GM18517 (cell line): ENCODE measurements around the gene CERK.

Experiments used
- ATAC-seq: cut with Tn5 transposase; IDR thresholded peaks from one replicate; pipeline ENCODE4 v1.9.1; 2021; ENCODE audit warnings: mild to moderate bottlenecking, moderate library complexity; ENCODE audit not compliant: unreplicated experiment

Gene CERK

DNA sequence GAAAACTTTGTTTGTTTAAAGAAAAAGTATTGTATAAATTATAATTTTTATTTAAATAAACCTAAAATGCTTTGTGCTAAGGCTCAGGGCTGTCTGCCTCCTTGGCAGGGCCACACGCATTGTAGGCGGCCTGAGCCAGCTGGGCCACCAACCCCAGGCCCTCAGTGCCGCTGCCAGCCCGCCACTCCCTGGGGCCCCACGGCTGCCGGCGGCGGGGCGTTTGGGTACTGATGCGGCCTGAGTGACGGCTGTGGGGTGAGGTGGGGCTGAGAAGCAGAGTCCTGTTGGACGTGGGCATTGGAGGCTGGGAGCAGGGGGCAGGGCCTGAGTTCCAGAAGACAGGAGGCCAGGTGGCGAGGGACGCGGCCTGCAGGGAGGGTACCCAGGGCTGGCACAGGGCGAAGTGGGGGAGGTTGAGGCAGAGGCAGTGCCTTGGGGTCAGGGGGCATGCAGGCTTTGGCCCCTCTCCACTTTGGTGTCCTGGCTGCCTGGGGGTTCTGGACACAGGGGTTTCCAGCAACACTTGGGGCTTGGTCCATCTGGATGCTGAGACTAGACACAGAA is 58.3 kb downstream of the CERK start:
- no peak for ATAC-seq

DNA sequence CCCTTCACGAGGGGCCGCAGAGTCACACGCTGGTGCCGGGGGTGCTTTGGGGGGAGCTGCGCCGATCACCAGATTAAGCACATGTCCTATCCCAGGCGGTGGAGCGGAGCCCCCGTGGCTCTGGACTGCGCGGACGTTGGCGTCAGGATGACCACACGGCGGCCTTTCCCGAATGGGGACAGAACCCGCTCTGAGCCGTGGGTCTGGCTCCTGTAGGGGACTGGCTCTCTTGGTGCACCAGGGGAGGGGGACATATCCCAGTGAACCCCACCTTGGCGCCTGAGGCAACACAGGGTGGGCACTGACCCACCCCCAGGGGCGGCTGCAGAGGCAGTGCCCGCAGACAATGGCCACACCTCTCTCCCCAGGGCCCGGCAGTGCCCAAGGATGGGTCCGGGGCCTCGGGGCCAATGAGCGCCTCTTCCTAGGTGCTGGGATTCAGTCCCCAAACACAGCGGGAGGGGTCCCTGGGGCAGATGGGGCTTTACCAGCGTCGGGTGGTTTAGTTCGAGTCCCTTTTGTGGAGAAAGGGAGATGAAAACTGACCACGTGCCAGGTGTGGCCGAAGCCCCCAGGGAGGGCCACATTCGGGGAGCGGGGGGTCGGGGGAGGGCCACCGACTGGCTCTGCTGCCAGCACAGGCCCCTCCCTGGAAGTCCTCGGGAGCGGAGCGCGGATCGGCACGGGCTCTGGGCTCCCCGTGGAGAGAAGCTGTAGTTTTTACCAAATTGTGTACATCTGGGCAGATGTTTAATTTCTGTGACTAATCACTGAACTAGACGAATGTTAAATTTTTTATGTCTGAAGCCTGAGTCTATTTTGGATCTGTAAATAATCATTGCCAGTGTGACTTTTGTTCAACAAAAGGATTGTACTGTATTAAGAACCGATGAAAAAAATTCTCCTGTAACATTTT is 59.0 kb downstream of the CERK start:
- ATAC-seq: no peak

DNA sequence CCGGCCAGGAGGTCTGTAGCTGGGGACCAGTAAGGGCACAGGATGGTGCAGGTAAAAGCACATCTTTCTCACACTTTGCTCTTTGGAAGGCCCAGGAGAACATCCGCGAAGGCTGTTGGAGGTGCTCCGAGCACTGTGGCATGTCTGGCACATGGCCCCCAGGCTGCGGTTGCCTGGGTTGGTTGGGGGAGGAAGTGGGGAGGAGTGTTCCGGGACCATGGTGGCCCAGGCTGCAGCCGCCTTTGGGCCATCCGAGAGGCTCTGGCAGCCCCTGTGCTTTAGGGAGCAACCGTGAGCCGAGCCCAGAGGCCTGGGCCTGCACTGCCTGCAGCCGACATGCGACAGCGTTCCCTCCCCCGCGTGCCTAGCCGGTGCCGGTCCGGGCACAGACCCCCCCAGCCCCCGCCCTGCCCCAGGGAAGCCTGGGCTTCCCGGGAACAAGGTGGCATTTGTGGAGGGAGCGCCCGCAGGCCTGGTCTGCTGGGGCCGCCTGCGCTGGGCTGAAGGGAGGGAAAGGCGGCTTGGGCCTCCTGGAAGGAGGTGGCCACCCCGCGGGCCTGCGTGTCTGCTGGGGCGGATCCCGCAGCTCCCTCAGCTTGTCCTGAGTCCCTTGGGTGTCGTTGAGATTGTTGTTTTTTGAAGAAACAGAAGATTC is 59.9 kb downstream of the CERK start:
- no peak for ATAC-seq

DNA sequence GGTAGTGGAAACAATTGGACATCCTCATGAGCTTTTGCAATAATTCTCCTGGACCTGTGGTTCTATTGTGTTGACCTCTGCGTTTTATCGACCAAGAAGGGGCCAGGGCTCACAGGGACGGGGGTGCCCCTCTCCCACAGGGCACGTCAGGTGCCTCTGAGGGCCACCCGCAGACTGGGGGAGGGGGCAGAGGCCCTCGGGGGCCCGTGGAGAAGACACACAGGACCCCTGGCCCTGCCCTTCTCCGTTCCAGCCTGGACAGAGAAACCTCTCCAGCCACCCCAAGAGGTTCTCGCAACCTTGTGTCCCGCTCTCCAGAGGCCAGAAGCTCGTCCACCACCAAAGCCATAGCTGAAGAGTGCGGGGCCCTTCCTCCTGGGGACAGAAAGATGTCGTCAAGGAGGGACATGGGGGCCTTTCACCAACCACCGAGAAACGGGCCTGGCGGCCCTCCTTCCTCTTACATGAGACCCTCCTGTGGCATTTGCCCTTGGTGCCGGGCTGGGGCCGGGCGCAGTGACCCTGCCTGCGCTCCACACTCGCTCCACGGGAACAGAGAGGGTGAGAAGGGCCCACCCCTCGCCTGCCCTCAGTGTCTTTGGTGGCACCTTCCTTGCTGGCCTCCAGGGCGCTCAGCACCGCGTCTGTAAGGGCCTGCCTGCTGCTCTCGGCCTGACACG is 60.6 kb downstream of the CERK start:
- no peak for ATAC-seq

DNA sequence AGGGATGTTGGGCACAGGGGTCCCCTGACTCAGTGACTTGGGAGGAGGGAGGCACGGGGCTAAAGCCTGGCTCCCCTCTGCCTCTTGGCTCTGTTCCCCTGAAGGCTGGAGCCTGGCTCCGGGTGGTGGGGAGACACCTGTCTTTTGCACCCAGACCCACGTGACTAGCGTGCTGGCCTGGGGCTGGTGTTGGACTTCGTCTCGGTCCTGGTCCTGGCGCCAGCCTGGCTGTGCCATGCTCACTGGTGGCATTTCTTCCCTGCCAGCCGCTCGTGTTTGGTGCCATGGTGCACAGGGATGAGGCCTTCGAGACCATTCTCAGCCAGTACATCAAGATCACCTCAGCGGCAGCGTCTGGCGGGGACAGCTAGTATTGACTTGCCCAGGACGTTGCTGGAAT is 61.2 kb downstream of the CERK start:
- ATAC-seq: no peak

DNA sequence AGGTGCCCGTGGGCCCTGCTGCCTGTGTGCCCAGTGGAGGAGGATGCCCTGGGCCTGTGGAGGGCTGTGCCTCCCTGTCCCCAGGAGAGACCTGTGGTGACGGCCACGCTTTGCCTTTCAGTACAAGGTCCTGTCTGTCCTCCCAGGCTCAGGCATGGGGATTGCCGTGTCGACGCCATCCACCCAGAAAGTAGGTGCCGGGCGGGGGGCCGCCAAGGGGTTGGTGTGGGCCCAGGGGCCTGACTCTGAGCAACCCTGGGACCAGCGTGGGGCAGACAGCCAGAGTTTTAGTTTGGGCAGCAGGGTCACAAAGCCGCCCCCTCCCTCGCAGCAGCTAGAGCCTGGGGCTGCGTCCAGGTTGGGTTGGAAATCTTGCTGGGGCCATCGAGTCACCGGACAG is 61.6 kb downstream of the CERK start:
- ATAC-seq: no peak

DNA sequence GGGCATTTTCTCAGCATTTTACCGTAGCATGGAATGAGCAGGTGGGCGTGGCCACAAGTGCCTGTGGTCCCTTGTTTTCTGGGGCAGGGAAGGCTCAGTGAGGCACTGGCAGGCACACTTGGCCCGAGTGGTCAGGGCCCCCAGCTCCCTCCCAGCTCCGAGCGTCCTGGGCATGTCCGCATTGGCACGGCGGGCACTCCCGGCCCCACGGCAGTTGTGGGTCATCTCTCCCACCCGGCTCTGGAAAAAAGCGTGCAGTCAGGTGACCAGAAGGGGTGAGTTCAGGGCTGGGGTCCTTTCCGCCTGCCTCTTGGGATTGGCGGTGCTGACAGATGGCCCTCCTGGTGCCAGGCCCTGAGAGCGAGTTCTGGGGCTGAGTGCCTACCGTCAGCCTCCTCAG is 62.1 kb downstream of the CERK start:
- ATAC-seq: no peak

DNA sequence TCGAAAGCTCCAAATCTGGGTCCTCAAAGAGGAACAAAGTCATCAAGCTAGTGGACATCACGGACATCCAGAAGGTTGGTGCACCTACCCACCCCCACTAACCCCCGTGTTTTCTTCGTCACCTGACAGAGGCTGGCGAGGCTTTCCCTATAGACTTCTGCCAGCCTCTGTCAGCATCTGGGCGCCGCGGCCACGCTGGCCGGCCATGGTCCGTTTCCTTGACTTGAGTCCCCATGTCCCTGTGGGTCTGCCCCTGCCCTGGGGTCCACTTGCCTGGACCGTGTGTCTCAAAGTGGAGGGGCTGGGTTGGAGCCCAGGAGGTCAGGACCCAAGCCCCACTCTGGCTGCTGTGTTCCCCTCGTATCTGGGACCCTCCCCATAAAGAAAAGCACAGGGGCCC is 62.6 kb downstream of the CERK start:
- no peak for ATAC-seq

DNA sequence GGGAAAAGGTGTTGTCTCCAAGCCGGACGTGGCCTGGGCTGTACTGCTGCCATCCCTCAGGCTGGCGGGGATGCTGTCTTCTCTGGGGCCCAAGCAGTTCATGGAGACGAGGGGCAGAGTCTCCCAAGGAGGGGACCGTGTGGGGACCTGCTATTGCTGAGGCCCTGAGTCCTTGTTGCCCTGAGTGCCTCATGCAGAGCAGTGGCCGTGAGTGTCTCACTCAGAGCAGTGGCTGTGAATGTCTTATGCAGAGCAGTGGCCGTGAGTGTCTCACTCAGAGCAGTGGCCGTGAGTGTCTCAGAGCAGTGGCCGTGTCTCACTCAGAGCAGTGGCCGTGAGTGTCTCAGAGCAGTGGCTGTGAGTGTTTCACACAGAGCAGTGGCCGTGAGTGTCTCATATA is 63.1 kb downstream of the CERK start:
- no peak for ATAC-seq

DNA sequence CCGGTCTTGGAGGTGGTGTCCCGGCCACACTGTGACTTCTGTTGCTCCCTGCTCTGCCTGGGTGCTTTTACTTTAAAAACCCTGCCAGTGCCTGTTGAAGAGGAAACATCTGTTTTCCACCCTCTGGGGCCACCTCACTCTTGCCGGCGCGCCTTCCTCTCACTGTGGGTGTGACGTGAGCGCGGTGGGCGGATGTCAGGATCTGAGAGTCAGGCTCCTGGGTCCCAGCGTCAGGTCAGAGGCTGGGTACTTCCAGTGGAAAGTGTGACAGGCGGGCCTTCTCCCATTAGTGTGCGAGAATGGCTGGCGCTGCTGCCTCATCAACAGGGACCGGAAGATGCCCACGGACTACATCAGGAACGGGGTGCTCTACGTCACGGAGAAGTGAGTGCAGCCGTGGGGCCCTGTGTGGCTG is 63.7 kb downstream of the CERK start:
- no peak for ATAC-seq

DNA sequence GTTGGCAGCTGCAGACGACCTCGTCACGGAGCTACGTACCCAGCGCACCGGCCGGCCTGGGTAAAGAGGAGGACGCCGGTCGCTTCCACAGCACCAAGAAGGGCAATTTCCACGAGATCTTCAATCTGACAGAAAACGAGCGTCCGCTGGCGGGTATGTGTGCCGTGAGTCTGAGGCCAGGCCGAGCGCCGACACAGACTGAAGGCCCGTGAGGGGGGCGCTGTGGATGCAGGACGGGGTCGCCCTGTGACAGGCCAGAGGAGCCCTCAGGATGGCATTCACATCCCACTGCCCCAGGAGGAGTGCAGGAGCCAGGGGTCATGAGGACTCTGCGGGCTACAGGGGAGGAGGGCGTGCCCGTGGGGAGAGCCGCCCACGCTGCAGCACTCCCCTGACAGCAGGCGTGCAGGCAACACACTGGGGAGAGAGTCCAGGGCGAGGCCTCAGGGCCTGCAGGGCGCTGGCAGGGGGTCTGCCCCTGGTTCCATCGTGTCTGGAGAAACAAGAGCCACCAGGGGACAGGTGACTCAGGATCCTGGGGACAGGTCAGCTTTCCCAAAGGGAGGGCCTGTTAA is 64.3 kb downstream of the CERK start:
- ATAC-seq: no peak

DNA sequence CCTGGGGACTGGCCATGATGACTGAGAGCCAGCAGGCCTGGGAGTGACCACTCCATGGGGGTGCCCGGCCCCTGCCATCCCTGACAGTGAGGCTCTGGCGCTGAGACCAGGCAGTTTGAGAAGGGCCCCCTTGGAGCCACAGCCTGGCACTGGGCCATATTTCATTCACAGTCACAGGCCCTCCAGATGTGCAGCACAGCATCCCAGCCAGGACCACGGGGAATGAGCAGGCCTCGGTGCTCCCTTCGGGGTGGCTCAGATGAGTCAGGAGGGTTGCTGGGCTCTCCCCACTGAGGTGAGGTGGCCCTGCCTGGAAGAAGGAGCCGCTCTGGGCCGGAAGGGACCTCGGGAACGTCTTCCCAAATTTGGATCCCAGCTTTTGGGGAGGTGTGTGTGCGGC is 64.8 kb downstream of the CERK start:
- no peak for ATAC-seq

DNA sequence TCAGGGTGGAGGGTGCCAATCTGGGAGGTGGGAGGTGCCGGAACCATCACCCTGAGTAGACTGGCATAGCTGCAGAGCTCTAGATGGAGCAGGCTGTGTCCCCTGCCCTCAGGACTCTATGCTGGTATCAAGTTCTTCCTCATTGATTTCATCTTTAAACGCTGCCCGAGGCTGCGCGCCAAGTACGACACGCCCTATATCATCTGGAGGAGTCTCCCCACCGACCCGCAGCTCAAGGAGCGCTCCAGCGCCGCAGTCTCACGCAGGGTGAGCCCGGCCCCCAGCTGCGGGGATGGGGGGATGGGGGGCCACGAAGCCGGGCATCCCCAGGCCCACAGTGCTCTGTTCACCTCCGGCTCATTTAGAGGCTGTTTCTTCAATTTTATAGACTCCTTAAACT is 65.3 kb downstream of the CERK start:
- no peak for ATAC-seq

DNA sequence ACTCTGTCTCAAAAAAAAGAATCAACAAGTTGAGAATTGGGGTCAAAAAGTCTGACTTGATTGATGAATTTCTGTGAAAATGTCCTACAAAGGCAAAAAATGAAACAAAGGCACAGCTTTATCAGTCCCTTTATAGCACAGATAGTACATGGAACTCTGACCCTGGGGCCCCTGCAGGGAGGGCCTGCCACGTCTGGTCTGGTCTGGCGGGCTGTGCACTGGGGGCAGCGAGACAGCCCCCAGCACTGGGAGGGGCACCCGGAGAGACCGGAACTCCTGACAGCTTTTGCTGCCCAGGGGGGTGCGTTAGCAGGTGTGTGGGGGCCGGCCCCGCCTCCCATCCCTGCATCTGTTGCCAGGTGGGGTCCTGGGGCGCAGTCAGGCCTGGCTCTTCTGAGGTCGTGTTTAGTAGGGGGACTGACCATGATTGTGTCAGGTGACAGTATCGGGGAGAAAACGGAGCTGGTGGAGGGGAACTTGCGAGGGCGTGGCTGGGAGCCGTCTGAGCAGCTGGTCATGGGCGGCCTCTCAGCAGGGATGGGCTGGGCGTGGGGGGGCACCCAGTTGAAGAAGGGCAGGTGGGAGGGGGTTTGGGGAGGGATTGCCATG is 66.1 kb downstream of the CERK start:
- no peak for ATAC-seq

DNA sequence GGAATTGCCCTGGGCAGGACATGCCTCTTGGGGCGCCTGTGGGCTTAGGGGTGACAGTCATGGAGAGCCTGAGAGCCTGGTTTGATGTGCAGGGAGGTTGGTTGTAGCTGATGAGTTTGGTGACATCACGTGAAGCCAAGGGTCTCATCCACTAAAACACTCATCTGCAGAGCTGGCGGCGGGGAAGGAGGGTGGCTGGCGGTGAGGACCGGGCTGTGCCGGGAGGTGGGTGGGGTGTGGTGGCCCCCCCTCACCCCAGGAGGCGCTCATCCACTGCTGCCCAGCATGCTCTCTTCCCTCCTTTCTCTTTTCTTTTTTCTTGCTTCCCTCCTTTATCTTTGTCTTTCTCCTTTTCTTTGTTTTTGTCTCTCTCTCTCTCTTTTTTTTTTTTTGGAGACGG is 68.9 kb downstream of the CERK start:
- ATAC-seq: no peak

DNA sequence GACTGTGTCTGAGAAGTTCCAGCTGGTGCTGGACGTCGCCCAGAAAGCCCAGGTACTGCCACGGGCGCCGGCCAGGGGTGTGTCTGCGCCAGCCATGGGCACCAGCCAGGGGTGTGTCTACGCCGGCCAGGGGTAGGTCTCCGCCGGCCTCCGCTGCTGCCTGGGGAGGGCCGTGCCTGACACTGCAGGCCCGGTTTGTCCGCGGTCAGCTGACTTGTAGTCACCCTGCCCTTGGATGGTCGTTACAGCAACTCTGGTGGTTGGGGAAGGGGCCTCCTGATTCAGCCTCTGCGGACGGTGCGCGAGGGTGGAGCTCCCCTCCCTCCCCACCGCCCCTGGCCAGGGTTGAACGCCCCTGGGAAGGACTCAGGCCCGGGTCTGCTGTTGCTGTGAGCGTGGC is 69.9 kb downstream of the CERK start:
- no peak for ATAC-seq

DNA sequence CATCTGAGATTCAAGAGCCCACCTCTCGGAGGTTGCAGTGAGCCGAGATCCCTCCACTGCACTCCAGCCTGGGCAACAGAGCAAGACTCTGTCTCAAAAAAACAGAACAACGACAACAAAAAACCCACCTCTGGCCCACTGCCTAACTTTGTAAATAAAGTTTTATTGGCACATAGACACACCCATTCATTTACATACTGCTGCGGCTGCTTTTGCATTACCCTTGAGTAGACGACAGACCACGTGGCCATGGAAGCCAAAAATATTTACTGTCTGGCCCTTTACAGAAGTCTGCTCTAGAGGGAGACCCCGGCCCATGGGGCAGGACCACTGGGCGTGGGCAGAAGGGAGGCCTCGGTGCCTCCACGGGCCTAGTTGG is 70.8 kb downstream of the CERK start:
- no peak for ATAC-seq

DNA sequence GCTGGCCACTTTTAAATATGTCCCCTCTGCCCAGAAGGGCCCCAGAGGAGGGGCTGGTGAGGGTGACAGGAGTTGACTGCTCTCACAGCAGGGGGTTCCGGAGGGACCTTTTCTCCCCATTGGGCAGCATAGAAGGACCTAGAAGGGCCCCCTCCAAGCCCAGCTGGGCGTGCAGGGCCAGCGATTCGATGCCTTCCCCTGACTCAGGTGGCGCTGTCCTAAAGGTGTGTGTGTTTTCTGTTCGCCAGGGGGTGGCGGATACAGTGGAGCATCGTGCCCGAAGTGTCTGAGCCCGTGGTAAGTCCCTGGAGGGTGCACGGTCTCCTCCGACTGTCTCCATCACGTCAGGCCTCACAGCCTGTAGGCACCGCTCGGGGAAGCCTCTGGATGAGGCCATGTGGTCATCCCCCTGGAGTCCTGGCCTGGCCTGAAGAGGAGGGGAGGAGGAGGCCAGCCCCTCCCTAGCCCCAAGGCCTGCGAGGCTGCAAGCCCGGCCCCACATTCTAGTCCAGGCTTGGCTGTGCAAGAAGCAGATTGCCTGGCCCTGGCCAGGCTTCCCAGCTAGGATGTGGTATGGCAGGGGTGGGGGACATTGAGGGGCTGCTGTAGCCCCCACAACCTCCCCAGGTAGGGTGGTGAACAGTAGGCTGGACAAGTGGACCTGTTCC is 71.3 kb downstream of the CERK start:
- no peak for ATAC-seq

DNA sequence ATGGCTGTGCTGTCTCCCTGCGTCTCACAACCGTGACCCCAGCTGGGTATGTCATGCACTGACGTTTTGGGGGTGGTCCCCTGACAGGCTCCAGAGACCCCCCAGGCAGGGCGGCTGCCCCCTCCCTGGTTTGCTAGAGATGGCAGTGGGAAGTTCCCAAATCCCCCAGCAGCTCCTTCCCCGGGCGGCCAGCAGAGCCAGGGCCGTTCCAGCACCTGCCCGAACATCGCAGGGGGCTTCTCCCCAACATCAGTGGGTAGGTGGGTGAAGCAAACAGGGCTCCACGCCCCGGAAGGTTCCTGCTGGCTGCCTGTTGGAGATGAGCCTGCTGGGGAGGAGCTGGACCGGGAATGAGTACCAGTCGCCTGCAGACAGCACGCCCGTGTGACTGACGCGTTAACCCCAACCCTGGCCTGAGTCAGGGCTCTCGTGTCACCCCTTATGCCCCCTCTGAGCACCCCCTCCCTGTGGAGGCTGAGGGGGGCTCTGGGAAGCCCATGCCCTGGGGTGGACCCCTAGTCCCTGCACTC is 72.2 kb downstream of the CERK start:
- no peak for ATAC-seq

DNA sequence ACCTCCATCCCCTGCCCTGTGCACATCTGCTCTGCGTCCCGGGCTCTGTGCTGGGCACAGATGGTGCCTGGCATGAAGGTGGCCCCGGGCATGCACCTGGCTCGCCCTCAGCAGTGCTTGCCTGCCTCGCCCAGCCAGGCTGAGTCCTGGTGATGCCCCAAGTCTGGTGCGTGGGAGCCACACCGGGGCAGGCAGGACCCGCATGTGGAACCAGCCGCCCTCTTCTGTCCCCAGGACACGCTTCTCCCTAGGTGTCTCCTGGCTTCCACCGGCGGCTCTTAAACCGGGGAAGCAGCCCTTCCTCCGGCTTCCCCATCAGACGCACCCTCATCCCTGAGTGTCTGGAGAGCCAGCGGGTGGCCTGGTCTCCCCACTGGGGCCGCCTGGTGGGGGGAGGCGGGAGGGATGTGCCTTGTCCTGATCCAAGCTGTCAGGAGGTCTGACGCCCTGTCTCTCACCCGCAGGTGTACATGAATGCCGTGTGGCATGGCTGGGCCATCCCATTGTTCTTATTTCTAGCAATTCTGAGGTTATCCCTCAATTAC is 72.8 kb downstream of the CERK start:
- ATAC-seq: no peak
